ENCODE data around the gene ZBTB21. TPM values are rescaled to one million over a fixed set of nuclear protein-coding genes. Genes with fewer than 3 reads are reported as not detected.

The ZBTB21 gene
- total RNA-seq, 2 donors from 2014 or later = 17.3 to 23.1 TPM

DNA sequence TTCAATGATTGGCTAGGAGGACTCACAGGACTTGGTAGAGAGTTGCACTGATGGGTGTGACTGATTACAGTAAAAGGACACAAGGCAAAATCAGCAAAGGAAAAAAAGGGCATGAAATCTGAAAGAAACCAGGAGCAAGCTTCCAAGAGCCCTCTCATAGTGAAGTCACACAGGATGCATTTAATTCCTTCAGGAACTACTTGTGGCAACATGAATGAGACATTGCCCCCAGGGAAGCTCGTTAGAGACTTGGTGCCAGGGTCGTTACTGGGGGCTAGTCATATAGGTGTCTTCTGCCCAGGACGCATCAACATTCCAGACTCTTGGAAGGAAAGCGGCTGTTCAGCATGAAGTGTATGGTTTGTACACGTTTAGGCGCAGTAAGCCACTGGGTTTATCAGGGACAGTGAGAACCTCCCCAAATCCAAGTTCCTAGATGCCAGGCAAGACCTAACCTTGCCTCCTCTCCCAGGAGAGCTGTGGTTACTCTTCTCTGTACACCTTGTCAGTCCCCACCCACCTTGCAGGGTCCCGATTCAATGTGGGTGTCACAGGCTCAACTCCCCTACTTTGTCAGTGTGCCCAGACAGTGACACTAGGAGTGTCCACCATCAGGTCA, 30.3 kb downstream of the ZBTB21 start:
- no peak overlapping the region for H3K27ac ChIP-seq (ENCODE audit: low read depth, low read length)
- Mint-ChIP-seq H3K27me3 (ENCODE audit: insufficient read depth) (peaks cover 3% of the 10 kb centered on the region), H3K27ac (no peak overlapping the region), H3K4me3 (no peak overlapping the region), H3K9me3 (peaks cover 8% of the 10 kb centered on the region), H3K36me3 (ENCODE audit: low read depth) (no peaks in the 10 kb centered on the region), H3K4me1 (no peaks in the 10 kb centered on the region)
- no peaks in the 10 kb centered on the region for H3K27me3 ChIP-seq (ENCODE audit: control insufficient read depth, insufficient read depth, low read length, poor library complexity, severe bottlenecking)
- no peaks in the 10 kb centered on the region for H3K36me3 ChIP-seq (ENCODE audit: control insufficient read depth, insufficient read depth, low read length)
- DNase-seq = no peak
- no peak overlapping the region for H3K4me3 ChIP-seq (ENCODE audit: low read length)
- H3K4me1 ChIP-seq (ENCODE audit: control insufficient read depth, insufficient read depth, low read length) = no peaks in the 10 kb centered on the region
- TF ChIP-seq, protein P1, sequence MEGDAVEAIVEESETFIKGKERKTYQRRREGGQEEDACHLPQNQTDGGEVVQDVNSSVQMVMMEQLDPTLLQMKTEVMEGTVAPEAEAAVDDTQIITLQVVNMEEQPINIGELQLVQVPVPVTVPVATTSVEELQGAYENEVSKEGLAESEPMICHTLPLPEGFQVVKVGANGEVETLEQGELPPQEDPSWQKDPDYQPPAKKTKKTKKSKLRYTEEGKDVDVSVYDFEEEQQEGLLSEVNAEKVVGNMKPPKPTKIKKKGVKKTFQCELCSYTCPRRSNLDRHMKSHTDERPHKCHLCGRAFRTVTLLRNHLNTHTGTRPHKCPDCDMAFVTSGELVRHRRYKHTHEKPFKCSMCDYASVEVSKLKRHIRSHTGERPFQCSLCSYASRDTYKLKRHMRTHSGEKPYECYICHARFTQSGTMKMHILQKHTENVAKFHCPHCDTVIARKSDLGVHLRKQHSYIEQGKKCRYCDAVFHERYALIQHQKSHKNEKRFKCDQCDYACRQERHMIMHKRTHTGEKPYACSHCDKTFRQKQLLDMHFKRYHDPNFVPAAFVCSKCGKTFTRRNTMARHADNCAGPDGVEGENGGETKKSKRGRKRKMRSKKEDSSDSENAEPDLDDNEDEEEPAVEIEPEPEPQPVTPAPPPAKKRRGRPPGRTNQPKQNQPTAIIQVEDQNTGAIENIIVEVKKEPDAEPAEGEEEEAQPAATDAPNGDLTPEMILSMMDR (conservative IDR thresholded peaks at IDR 0.05) = no peak
- no peak overlapping the region for H3K9ac ChIP-seq (ENCODE audit: extremely low read depth, low read length, poor library complexity, severe bottlenecking)
- H3K9me3 ChIP-seq (ENCODE audit: control insufficient read depth, low read length) = peaks cover 9% of the 10 kb centered on the region
- 92 to 95% methylated on average over 4 to 7 of the region's 7 CpGs for WGBS, 2 experiments (ENCODE audit: insufficient coverage in 1 of 2, insufficient read length in 1 of 2)

DNA sequence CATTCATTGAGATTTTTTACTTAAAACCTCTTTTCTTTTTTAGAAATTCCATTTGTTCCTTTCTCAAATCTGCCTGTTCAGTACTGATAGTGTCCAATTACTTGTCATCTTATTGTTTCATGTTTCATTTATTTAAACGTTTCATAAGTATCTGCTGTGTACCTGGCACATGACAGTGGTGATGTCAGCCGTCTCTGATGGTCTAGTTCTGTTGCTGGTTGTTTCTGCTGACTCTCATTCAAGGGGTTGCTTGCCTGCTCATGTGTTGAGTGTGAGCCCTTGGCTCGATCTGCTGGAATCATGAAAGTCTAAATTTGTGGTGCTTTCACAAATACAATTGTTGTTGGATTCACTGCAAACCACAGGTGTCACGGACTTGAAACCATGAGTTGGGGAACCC, 30.8 kb downstream of the ZBTB21 start:
- H3K9me3 ChIP-seq (ENCODE audit: control insufficient read depth, low read length) = peaks cover 9% of the 10 kb centered on the region
- DNase-seq = no peak
- Mint-ChIP-seq H3K4me3 (no peak overlapping the region), H3K27ac (no peak overlapping the region), H3K36me3 (ENCODE audit: low read depth) (no peaks in the 10 kb centered on the region), H3K27me3 (ENCODE audit: insufficient read depth) (peaks cover 3% of the 10 kb centered on the region), H3K4me1 (peaks cover under 1% of the 10 kb centered on the region), H3K9me3 (peaks cover 8% of the 10 kb centered on the region)
- H3K9ac ChIP-seq (ENCODE audit: extremely low read depth, low read length, poor library complexity, severe bottlenecking) = no peak overlapping the region
- WGBS, 2 experiments (ENCODE audit: insufficient coverage in 1 of 2, insufficient read length in 1 of 2) = 69 to 70% methylated on average over 4 of the region's 4 CpGs
- TF ChIP-seq, protein P1 (conservative IDR thresholded peaks at IDR 0.05) = no peak
- H3K4me3 ChIP-seq (ENCODE audit: low read length) = no peak overlapping the region
- H3K4me1 ChIP-seq (ENCODE audit: control insufficient read depth, insufficient read depth, low read length) = no peaks in the 10 kb centered on the region
- no peak overlapping the region for H3K27ac ChIP-seq (ENCODE audit: low read depth, low read length)
- H3K36me3 ChIP-seq (ENCODE audit: control insufficient read depth, insufficient read depth, low read length) = no peaks in the 10 kb centered on the region
- H3K27me3 ChIP-seq (ENCODE audit: control insufficient read depth, insufficient read depth, low read length, poor library complexity, severe bottlenecking) = no peaks in the 10 kb centered on the region

DNA sequence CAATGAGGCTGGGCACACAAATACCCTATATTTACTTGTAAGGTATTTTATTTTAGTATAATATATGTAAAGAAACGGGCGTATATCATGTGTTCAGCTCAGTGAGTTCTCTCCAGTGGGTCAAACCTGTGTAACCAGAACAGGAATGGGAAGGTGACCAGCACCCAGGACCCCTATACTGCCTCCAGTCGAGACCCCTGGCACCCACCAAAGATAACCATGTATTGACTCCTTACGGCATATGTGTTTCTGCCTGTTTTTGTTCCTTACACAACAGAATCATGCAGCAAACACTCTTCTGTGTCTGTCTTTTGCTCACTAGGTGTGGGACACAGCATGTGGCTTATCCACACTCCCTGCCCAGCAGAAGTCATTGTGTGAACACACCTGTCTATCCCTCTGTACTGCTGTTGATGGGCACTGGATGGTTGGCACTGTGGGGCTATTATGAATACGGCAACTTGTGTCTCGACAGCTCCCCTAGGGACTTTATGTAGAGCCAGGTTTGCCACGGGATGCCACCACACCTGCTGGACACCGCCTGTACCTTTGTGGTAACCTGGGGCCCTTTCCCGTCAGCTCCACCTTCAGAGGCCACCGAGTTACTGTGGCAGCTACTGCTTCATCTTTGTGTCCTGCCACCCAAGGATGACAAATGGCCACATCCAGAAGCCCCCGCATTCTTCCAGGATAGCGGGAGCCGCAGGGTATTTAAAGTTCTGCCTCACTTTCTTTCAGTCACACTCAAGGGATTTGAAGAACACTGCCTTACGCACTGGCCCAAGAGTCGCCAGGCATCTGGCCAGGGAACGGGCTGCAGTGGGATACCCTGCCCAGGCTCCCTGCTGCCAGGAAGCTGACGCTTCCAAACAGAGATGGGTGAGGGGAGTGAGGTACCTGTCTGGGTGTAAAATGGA, 32.9 kb downstream of the ZBTB21 start:
- H3K27me3 ChIP-seq (ENCODE audit: control insufficient read depth, insufficient read depth, low read length, poor library complexity, severe bottlenecking) = no peaks in the 10 kb centered on the region
- no peaks in the 10 kb centered on the region for H3K4me1 ChIP-seq (ENCODE audit: control insufficient read depth, insufficient read depth, low read length)
- Mint-ChIP-seq H3K9me3 (peaks cover 8% of the 10 kb centered on the region), H3K4me1 (peaks cover 1% of the 10 kb centered on the region), H3K27ac (no peak overlapping the region), H3K27me3 (ENCODE audit: insufficient read depth) (peaks cover 3% of the 10 kb centered on the region), H3K36me3 (ENCODE audit: low read depth) (no peaks in the 10 kb centered on the region), H3K4me3 (no peak overlapping the region)
- 85 to 87% methylated on average over 8 to 17 of the region's 17 CpGs for WGBS, 2 experiments (ENCODE audit: insufficient coverage in 1 of 2, insufficient read length in 1 of 2)
- TF ChIP-seq, protein P1 (conservative IDR thresholded peaks at IDR 0.05) = no peak
- H3K9ac ChIP-seq (ENCODE audit: extremely low read depth, low read length, poor library complexity, severe bottlenecking) = no peak overlapping the region
- H3K4me3 ChIP-seq (ENCODE audit: low read length) = no peak overlapping the region
- no peak overlapping the region for H3K27ac ChIP-seq (ENCODE audit: low read depth, low read length)
- peaks cover 9% of the 10 kb centered on the region for H3K9me3 ChIP-seq (ENCODE audit: control insufficient read depth, low read length)
- no peaks in the 10 kb centered on the region for H3K36me3 ChIP-seq (ENCODE audit: control insufficient read depth, insufficient read depth, low read length)
- no peak for DNase-seq

Measured in endodermal cell (in vitro differentiated cells).